HCT116 (cell line): ENCODE results near the gene FAM168B. TPM values are rescaled to one million over a fixed set of nuclear protein-coding genes. Genes with fewer than 3 reads are reported as not detected.

Experiments
- ATAC-seq: fragments of 200-7000 bp; cut with Tn5 transposase; 2 replicates; pipeline ENCODE4 v1.9.1; 2020; ENCODE audit warnings: mild to moderate bottlenecking, moderate library complexity
- BruUV-seq: library from RNA; stranded (reverse); fragments of 400-500 nt; replicated peaks from 2 replicates; lab custom pipeline; 2021; lab: Mats Ljungman, UMichigan
- CTCF ChIA-PET: fragments of 300-600 bp; sonication (Branson Sonifier 250); formaldehyde crosslinking; loops from one replicate; lab custom pipeline; 2021; ENCODE audit warnings: antibody characterized with exemption; lab: Charles Lee
- POLR2A ChIA-PET: fragments of 300-600, 350-600 bp; sonication (Branson Sonifier 250); formaldehyde crosslinking; loops from one replicate; lab custom pipeline; 2021; ENCODE audit warnings: antibody characterized with exemption; lab: Charles Lee
- RAD21 ChIA-PET, 2 experiments: fragments of 300-600 bp; sonication (Branson Sonifier 250); formaldehyde crosslinking; loops; one replicate each; lab custom pipeline; 2023; ENCODE audit warnings: low total read pairs in 2 of 2; ENCODE audit not compliant: uncharacterized antibody in 2 of 2, unreplicated experiment in 2 of 2, low non-redundant PET in 1 of 2; lab: Charles Lee
- DNase-seq: peaks from one replicate; pipeline ENCODE4 v3.0.0-alpha.2; 2010; ENCODE audit warnings: low read depth, low spot score
- H2AFZ ChIP-seq: fragments of 200-600 bp; shearing (Covaris generic), sonication (generic); 2 replicates; pipeline ENCODE4 v1.6.1; 2017; ENCODE audit warnings: low read depth, mixed run types, mixed read lengths, antibody characterized with exemption, low read length; ENCODE audit not compliant: poor library complexity, severe bottlenecking
- H3K27ac ChIP-seq: 2 replicates; pipeline ENCODE4 v1.5.1; 2012; ENCODE audit warnings: low read depth, low read length
- H3K27me3 ChIP-seq: fragments of 200-600 bp; sonication (generic); 2 replicates; pipeline ENCODE4 v1.6.1; 2016; ENCODE audit warnings: mixed run types, low read length, mixed read lengths; ENCODE audit not compliant: insufficient read depth
- H3K36me3 ChIP-seq, 2 experiments: fragments of 200-500 bp in 1 of 2; fragments of 200-600 bp in 1 of 2; sonication (Bioruptor generic) in 1 of 2; sonication (generic) in 1 of 2; 2 replicates each; pipeline versions ENCODE4 v1.5.1 to v1.6.1; 2014 to 2016; ENCODE audit warnings: low read length in 2 of 2, inconsistent platforms in 1 of 2, mixed read lengths in 1 of 2, mixed run types in 1 of 2; ENCODE audit not compliant: insufficient read depth in 2 of 2, control insufficient read depth in 1 of 2
- H3K4me1 ChIP-seq, 2 experiments: fragments of 200-600 bp in 1 of 2; sonication (generic) in 1 of 2; 2 replicates each; pipeline versions ENCODE4 v1.5.1 to v1.6.1; 2012 to 2017; ENCODE audit warnings: low read length in 2 of 2, inconsistent platforms in 1 of 2, mild to moderate bottlenecking in 1 of 2, mixed read lengths in 1 of 2, mixed run types in 1 of 2, moderate library complexity in 1 of 2; ENCODE audit not compliant: insufficient read depth in 2 of 2, control insufficient read depth in 1 of 2
- H3K4me2 ChIP-seq: fragments of 200-600 bp; sonication (generic); 2 replicates; pipeline ENCODE4 v1.6.1; 2017; ENCODE audit warnings: mixed run types, low read length, mixed read lengths
- H3K4me3 ChIP-seq, 2 experiments: fragments of 200-600 bp in 1 of 2; sonication (generic) in 1 of 2; replicated peaks in 1 of 2; 2 replicates each; pipeline ENCODE4 v1.5.1; 2011 to 2016; ENCODE audit warnings: low read length in 2 of 2, control low read depth in 1 of 2, low read depth in 1 of 2, mild to moderate bottlenecking in 1 of 2, mixed read lengths in 1 of 2, mixed run types in 1 of 2
- H3K79me2 ChIP-seq: fragments of 200-600 bp; sonication (generic); 2 replicates; pipeline ENCODE4 v1.6.1; 2017; ENCODE audit warnings: mild to moderate bottlenecking, mixed run types, low read length, moderate library complexity, mixed read lengths; ENCODE audit not compliant: insufficient read depth
- H3K9ac ChIP-seq: fragments of 200-600 bp; sonication (generic); 2 replicates; pipeline ENCODE4 v1.6.1; 2016; ENCODE audit warnings: low read length, mixed read lengths
- H3K9me2 ChIP-seq: fragments of 200-600 bp; sonication (generic), shearing (Covaris generic); 2 replicates; pipeline ENCODE4 v1.6.1; 2017; ENCODE audit warnings: mixed run types, mild to moderate bottlenecking, moderate library complexity; ENCODE audit not compliant: insufficient read depth
- H3K9me3 ChIP-seq, 2 experiments: fragments of 200-500 bp in 1 of 2; fragments of 200-600 bp in 1 of 2; sonication (Bioruptor generic) in 1 of 2; sonication (generic) in 1 of 2; 2 replicates each; pipeline ENCODE4 v1.6.1; 2014 to 2017; ENCODE audit warnings: low read length in 2 of 2, mixed read lengths in 2 of 2, inconsistent platforms in 1 of 2, low read depth in 1 of 2, mild to moderate bottlenecking in 1 of 2, mixed run types in 1 of 2, moderate library complexity in 1 of 2; ENCODE audit not compliant: control insufficient read depth in 1 of 2, insufficient read depth in 1 of 2
- H4K20me1 ChIP-seq: fragments of 200-600 bp; sonication (generic), shearing (Covaris generic); 2 replicates; pipeline ENCODE4 v1.6.1; 2017; ENCODE audit warnings: mixed run types, mild to moderate bottlenecking, moderate library complexity; ENCODE audit not compliant: insufficient read depth
- CBX3 ChIP-seq: IDR thresholded peaks from 2 replicates; pipeline ENCODE4 v1.6.1; 2012; ENCODE audit warnings: low read depth
- CEBPB ChIP-seq: IDR thresholded peaks from 2 replicates; pipeline ENCODE4 v1.6.1; 2012; ENCODE audit warnings: low read depth
- EGR1 ChIP-seq: IDR thresholded peaks from 2 replicates; pipeline ENCODE4 v1.6.1; 2012; ENCODE audit warnings: low read depth
- ELF1 ChIP-seq: IDR thresholded peaks from 2 replicates; pipeline ENCODE4 v1.6.1; 2012; ENCODE audit warnings: low read depth, borderline replicate concordance
- JUND ChIP-seq: IDR thresholded peaks from 2 replicates; pipeline ENCODE4 v1.6.1; 2012
- POLR2A ChIP-seq: IDR thresholded peaks from 2 replicates; pipeline ENCODE4 v1.7.0; 2011; ENCODE audit warnings: borderline replicate concordance; ENCODE audit not compliant: insufficient read depth, insufficient read length; ENCODE audit errors: extremely low read depth
- POLR2AphosphoS5 ChIP-seq: IDR thresholded peaks from 2 replicates; pipeline ENCODE4 v1.6.1; 2011; ENCODE audit warnings: mild to moderate bottlenecking, low read depth, low read length, moderate library complexity
- RAD21 ChIP-seq: IDR thresholded peaks from 2 replicates; pipeline ENCODE4 v1.6.1; 2012; ENCODE audit warnings: low read depth, mild to moderate bottlenecking
- REST ChIP-seq: IDR thresholded peaks from 2 replicates; pipeline ENCODE4 v1.6.1; 2012; ENCODE audit warnings: low read depth
- SP1 ChIP-seq: IDR thresholded peaks from 2 replicates; pipeline ENCODE4 v1.6.1; 2012; ENCODE audit warnings: low read depth
- SRF ChIP-seq: IDR thresholded peaks from 2 replicates; pipeline ENCODE4 v1.6.1; 2012; ENCODE audit warnings: low read depth
- TCF7L2 ChIP-seq: IDR thresholded peaks from 2 replicates; pipeline ENCODE4 v1.7.0; 2011; ENCODE audit warnings: borderline replicate concordance, inconsistent platforms; ENCODE audit not compliant: insufficient read depth, insufficient read length; ENCODE audit errors: extremely low read depth
- YY1 ChIP-seq: IDR thresholded peaks from 2 replicates; pipeline ENCODE4 v1.6.1; 2011; ENCODE audit warnings: low read length, low read depth, moderate library complexity, mild to moderate bottlenecking; ENCODE audit not compliant: insufficient replicate concordance; ENCODE audit errors: extremely low read depth
- ZBTB33 ChIP-seq: IDR thresholded peaks from 2 replicates; pipeline ENCODE4 v1.6.1; 2011; ENCODE audit warnings: mild to moderate bottlenecking, low read length, moderate library complexity; ENCODE audit not compliant: insufficient replicate concordance; ENCODE audit errors: extremely low read depth
- ZNF274 ChIP-seq: fragments of 200-500 bp; sonication (Bioruptor generic); IDR thresholded peaks from 2 replicates; pipeline ENCODE4 v1.6.1; 2014; ENCODE audit warnings: mild to moderate bottlenecking, low read depth, low read length, inconsistent platforms
- intact Hi-C: fragments of 100-400 bp; cut with micrococcal nuclease; formaldehyde crosslinking; loops from 2 replicates; pipeline ENCODE4 v1.10.0; 2022
- total RNA-seq: library from RNA; stranded (reverse); gene quantifications from one replicate; pipeline ENCODE4 v1.2.1, GENCODE V29; 2021; ENCODE audit not compliant: unreplicated experiment

FAM168B gene
- total RNA-seq, 1 experiment from 2014 or later: 94.5 TPM

- DNase-seq (no peak), ATAC-seq (no peak)
- Histone ChIP-seq H3K9ac (no peak overlapping the region), H3K4me3 (no peak overlapping the region), H3K36me3 (peaks cover 19 to 21% of the 10 kb centered on the region in 2 experiments), H3K9me3 (no peaks in the 10 kb centered on the region), H3K9me2 (no peaks in the 10 kb centered on the region), H3K79me2 (peaks cover 98% of the 10 kb centered on the region), H2AFZ (no peak overlapping the region), H3K27ac (no peak overlapping the region), H3K27me3 (no peaks in the 10 kb centered on the region), H4K20me1 (peaks cover 16% of the 10 kb centered on the region), H3K4me2 (no peak overlapping the region), H3K4me1 (no peaks in the 10 kb centered on the region)
- TF ChIP-seq EGR1 (no peak), POLR2A (no peak), REST (no peak), SP1 (no peak), ELF1 (no peak), SRF (no peak), POLR2AphosphoS5 (no peak), RAD21 (no peak), CBX3 (no peak), ZNF274 (no peak), YY1 (no peak), TCF7L2 (no peak), ZBTB33 (no peak), CEBPB (no peak), JUND (no peak)
- POLR2A ChIA-PET: no interaction called here
- CTCF ChIA-PET: no interaction called here
- RAD21 ChIA-PET: no interaction called here
- intact Hi-C loops: no loop called here
- no TSS peak for BruUV-seq
These were observed 29.6 kb downstream of the FAM168B start for GRCh38 chr2:131063501-131064283.
